CD4-positive, alpha-beta T cell treated with Interleukin-2 at 100 ng/mL for 4 hours (primary cell): Measurements from ENCODE around the gene SLC6A14.

ENCODE experiments used
- DNase-seq: peaks from one replicate; pipeline ENCODE4 v3.0.0-alpha.2; 2020; ENCODE audit warnings: low spot score

The SLC6A14 gene, protein sequence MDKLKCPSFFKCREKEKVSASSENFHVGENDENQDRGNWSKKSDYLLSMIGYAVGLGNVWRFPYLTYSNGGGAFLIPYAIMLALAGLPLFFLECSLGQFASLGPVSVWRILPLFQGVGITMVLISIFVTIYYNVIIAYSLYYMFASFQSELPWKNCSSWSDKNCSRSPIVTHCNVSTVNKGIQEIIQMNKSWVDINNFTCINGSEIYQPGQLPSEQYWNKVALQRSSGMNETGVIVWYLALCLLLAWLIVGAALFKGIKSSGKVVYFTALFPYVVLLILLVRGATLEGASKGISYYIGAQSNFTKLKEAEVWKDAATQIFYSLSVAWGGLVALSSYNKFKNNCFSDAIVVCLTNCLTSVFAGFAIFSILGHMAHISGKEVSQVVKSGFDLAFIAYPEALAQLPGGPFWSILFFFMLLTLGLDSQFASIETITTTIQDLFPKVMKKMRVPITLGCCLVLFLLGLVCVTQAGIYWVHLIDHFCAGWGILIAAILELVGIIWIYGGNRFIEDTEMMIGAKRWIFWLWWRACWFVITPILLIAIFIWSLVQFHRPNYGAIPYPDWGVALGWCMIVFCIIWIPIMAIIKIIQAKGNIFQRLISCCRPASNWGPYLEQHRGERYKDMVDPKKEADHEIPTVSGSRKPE

GRCh38 chrX:116436358-116436816 is at the start of gene SLC6A14:
Gene SLC6A14, plus strand, starts transcription at chrX:116436606. Its CDS starts 104 bp downstream, at chrX:116436710.
- no peak for DNase-seq

DNA sequence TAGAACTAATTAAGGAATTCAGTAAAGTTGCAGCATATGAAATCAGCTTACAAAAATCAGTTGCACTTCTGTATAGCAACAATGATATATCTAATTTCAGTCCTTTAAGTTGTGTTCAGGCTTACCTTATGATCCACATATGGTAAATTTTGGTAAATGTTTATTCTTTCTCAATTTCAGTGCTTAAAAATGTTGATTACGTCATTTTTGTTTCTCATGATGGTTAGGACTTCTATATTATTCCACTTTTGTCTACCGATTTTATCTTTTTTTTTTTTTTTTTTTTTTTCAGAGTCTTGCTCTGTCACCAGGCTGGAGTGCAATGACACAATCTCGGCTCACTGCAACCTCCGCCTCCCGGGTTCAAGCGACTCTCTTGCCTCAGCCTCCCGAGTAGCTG is 40.7 kb upstream of the SLC6A14 start:
- no peak for DNase-seq

GRCh38 chrX:116399681-116400080 is 36.7 kb upstream of the SLC6A14 start:
- no peak for DNase-seq

DNA sequence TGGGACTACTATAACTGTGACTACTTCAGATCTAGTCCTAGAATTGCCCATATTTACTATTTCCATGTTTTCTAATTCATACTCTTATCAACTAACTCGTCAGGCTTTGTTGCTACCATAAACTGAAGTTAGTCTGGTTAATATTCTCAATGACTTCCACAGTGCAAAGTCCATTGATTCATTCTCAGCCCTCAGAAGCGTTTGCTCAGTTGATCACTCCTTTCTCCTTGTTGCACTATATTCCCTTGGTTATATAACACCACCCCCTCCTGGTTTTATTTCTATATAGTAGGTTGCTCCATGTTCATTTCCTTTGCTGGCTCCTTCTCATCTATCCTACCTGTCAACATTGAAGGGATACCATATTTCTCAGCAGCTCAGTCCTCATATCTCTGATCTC is 27.2 kb upstream of the SLC6A14 start:
- no peak for DNase-seq

GRCh38 chrX:116413273-116413672 is 23.1 kb upstream of the SLC6A14 start:
- no peak for DNase-seq

GRCh38 chrX:116417214-116417613 is 19.2 kb upstream of the SLC6A14 start:
- no peak for DNase-seq

DNA sequence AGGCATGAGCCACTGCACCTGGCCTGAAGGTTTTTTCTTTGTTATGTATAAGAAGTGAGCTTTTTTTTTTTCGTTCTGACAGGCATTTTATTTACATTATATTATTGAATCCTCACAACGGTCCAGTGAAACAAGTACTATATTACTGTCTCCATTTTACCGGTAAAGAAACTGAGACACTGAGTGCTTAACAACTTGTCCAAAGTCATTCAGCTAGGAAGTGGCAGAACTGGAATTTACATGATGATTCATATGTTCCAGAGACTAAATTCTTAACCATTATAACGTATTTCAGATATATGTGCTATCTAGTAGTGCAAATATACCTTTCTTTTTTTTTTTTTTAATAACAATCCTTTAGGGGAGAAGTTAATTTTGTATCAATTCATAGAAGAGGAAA is 18.4 kb upstream of the SLC6A14 start:
- no peak for DNase-seq

- no peak for DNase-seq
These were observed 8.4 kb upstream of the SLC6A14 start for GRCh38 chrX:116427978-116428377.

DNA sequence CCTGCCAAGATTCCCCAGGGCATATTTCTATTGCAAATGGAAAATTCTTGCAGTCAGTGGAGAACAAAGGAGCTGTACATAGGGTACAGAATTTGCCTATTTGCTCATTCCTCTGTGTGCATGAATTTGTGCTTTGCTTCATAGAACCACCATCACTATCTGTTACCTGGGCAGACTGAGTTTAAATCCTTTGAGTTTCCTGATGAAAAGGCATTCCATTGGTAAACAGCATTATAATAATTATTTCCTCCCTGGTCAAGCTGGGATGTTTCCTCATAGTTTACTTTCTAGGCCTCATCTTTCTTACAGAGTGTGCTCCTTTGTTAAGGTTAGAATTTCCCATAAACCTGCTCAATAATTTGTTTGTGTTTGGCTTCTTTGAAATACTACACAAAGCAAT is 809 bp upstream of the SLC6A14 start:
- DNase-seq, result no peak

DNA sequence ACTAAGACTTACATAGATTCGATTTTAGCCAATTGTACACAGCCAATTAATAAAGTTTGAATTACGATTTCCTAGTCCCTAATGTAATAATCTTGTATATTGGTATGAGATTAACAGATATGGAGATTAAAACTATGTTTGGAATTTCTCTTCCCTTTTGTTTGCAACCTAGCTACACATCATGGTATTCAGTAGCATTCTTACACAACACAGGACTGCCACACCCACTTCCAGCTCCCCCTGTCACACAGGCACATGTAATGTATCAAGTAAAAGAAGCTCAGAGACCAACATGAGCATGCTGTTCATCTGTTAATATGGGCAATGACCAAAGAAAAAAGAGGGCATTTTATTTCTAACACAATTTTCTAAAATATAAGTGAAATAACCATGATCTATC is 12.8 kb downstream of the SLC6A14 start:
- DNase-seq, result no peak

DNA sequence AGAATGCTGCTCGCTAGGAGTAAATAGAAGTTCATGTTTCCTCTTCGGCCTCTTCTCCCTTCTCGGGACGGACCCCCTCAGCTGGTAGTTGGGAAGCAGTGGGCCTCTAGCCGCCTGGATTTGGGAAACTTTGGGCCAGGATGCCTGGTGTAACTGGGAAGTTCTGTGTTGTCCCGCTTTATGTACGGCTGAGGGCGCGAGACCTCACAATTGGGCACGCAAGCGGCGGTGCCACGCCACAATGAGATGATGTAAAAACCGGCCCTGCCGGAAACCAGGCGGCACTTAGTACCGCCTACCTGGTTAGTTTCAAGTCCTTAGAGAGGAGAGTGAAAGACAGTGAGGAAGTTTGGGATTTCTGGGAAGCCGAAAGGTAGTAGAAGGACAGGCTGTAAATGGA is 26.4 kb downstream of the SLC6A14 start, which contains the start of gene CT83:
TSS of gene CT83 (minus strand) at position 155 of the 400 bp plus-strand sequence. CDS start at position 35, 120 bp downstream.
- no peak for DNase-seq

GRCh38 chrX:116480059-116480458 is 43.7 kb downstream of the SLC6A14 start:
- no peak for DNase-seq

- DNase-seq, result no peak
These were observed 53.7 kb downstream of the SLC6A14 start for GRCh38 chrX:116490104-116490503.

- no peak for DNase-seq
These were observed 56.9 kb downstream of the SLC6A14 start for GRCh38 chrX:116493271-116493670.

GRCh38 chrX:116499780-116500179 is 63.4 kb downstream of the SLC6A14 start:
- no peak for DNase-seq
